NCI-H446 treated with DMSO at 0.1 percent for 48 hours (cell line): ENCODE results near the gene AMPH.
A peak's percentile ranks its signal among the peaks of the same experiment; 100 is the strongest.

Experiments used
- DNase-seq: peaks from one replicate; lab custom pipeline; 2025; lab: John Stamatoyannopoulos, UW

The AMPH gene

DNA sequence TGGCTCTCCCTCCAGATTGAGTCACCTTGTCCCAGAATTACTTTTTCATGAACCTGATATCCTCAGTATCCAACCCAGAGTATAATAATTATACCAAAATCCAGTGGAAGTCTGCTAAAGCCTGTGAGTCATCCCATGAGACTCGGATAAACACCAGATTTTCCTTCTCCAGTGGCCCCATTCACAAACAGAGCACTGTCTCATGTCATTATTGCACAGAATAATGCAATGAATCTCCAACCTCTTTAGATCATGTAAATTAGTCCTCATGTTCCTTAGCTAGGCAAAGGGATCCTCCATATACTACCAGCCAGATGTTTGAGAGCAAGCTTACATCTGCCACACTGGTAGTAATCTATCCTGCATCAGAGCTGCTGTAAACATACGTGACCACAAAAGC lies 89.0 kb downstream of the AMPH start:
- peak; percentile 45 for DNase-seq

DNA sequence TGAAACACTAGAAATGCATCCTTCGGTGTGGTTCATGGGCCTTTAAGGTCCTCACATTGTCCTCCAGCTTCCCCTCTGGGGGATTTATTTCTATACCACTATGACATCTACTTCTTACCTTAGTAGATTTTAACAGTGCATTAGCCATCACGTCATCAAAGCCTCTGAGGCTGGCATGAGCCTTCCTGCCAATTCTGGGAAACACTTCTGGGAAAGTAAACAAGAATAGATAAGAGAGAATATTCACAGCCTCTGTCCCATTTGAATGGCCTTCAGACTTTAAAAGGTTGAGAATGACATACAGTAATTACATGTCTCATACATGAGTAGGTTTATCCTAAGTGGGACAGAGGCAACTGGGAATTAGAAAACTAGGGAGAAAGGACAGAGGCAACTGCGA lies 89.7 kb downstream of the AMPH start:
- DNase-seq: peak; percentile 16

DNA sequence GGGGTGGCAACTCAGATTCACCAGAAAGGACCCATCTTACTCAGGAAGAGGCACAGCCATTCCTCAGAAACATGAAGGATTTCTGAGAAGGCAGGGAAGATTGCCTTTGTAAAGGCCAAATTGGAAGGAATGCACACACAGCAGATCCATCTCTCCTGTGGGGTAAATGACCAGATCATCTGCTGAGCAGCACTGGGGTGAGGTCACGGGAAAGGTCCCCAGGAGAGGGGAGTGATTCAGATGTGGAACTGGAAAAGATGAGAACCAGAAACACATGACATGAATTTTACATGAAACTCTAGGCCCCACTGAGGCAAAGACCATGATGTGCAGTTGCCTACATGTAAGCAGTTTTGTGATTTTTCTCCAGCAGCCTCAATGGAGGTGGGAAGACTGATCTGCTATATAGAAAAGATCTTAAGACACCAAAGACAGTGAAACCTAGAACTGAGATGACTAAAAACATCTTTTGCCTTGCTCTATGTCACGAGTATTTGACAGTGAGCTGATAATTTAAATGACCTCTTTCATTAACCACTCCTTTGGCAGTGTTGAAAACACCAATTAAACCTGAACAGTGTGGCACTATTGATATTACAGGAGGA lies 91.6 kb downstream of the AMPH start:
- no peak for DNase-seq

DNA sequence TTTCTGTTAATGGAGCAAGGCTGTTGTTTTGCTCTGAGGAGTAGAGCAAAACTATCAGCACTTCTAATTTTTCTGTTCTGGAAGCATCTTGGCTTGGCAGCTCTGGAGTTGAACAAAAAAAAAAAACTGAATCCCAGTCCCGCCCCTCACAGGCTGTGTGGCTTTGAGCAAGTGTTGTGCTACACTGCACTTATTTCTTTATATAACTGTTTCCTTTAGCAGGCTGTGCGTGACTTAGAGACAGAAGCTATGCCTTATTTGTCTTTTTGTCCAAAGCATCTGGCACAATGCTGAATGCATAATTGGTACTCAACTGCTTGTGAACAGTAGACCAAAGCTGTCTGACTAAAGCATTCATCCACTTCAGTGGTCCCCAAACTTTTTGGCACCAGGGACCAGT lies 96.1 kb downstream of the AMPH start:
- DNase-seq: peak; percentile 71

DNA sequence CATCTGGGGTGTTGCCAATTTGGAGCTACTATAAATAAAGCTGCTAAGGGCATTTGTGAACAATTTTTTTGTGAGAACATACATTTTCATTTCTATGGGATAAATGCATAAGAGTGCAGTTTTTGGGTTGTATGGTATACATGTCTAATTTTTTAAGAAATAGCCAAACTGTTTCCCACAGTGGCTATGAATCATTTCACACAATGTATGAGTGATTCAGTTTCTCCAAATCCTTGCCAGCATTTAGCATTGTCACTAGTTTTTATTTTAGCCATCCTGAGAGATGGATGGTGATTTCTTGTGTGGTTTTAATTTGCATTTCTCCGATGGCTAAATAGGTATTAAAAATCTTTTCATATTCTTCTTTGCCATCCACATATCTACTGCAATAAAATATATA lies 105.3 kb downstream of the AMPH start:
- DNase-seq: no peak

DNA sequence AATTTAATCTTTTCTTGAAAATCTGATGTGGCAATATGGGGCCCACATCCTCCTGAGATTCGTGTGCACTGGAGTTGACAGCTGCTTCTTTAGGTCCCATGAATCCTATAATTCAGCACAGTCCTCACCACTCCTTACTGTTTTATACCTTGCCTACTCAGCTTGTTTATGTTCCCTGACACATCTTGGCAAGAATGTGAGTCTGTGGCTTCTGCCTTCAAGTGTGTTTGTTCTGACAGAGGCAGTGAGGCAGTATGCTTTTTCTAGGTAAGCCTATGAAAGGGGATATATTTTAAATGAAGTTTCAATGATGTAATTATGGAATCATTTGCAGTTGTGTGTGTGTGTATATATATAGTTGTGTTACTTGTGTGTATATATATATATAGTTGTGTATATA lies 106.4 kb downstream of the AMPH start:
- DNase-seq: no peak

DNA sequence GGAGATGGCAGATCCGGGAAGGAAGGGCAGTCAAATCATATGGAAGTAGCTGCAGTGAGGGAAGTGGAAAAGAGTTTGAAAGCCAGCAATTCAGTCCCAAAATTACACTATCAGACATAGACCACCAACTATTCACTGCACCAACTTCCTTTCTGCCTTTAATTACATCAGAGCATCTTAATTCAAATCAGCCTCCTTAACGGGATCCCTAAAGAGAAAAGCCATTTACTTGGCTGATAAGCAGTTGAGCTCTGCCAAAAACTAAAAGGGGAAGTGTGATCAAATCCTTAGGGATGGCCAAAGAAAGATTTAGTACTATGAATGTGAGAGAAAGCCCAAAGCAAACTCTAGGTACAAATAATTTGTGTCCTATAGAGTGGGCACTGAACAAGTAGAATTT lies 110.4 kb downstream of the AMPH start:
- DNase-seq: no peak

DNA sequence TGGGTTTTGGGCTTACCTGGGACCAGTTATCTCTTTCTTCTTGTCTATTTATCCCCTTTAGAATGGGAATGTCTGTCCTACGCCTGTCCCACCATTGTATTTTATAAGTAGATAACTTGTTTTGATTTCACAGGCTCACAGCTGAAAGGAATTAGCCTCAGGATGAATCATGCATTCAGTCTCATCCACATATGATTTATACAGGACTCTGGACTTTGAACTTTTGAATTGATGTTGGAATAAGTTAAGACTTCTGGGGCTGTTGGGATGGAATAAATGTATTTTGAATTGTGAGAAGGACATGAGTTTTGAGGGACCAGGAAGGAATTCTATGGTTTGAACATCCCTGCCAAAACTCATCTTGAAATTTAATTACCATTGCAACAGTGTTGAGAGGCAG lies 112.6 kb downstream of the AMPH start:
- DNase-seq: no peak

DNA sequence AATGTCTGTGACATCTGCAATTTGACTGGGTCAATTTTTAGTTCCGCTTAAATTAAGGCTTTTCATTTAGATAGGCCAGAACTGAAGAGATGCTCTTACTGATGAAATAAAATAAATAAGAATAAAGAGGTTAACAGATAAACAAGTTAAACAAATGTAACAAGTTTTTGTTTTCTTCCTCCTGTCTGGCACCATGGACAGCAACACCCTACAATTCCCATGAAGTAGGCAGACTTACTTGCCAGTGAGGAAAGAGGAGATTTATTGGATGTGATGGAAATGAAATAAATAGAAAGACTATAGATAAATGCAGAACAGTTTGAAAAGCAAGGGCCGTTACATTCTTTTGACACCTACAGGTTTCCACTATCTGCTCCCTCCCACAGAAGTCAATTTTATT lies 118.5 kb downstream of the AMPH start:
- DNase-seq: no peak

DNA sequence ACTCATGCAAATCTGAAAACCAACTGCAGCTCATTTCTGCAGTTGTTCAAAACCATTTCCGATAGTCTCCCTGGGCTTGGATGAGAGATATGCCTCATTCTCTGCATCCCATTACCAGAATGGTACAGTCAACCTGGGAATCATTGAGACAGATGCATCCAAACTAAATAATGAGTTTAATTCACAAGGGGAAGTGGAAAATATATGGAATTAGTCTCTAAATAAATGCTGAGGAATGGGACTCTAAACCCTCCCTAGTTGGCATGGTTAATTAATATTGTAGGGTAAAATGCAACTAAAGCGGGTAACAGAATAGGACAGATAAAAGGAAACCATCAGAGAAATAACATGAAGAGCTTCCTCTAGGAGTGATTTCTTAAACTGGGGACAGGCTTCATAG lies 118.9 kb downstream of the AMPH start:
- DNase-seq: no peak

DNA sequence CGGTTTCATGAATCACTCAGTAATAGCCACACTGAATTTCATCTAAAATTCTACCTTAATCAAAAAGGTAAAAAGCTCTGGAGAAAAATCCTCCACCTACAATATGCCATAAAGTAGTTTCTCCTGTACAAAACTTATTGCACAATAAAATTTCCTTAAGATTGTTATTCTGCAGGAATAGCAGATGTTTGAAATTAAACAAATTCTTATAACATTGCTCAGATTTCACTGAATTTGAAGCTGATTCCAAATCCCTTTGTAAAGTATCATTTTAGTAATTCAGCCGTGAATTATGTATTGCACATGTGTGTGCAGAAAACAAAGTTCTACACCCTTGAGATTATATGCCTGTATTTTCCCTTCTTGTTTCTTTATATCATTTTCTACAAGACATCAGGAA lies 123.8 kb downstream of the AMPH start:
- no peak for DNase-seq

DNA sequence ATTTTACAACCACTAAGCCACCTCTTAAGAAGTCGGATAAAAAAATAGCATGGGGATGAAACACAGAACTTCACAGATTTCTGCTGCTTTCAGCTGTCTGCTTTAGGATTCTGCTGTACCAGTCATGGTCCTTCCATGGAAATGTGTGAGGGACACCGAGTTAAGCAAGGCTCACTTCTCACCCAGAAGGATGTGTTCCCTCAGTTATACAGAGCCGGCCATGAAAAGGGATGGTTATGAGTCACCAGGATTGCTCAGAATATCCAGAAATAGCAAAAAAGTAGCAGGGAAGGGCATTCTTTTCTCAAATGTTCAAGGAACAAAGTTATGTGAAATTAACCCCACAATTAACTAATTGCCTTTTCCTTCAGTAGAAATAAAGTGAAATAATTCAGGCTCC lies 124.4 kb downstream of the AMPH start:
- no peak for DNase-seq

DNA sequence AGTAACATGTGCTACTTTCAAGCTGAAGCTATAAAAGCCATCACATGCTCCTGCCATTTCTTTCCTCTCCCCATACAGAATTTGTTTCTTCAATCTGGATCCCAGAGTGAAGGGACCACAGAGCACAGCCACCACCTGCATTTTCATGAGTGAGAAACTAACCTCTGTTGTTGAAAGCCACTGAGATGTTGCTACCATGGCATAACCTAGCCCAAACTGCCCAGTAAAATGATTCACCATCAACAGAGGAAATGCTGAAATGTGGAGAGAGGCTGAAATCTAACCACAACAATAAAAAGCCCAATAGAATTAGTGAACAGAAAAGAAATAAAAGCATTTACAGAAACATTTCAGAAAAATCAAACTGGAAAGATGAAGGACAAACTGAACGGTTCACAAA lies 125.2 kb downstream of the AMPH start:
- no peak for DNase-seq

DNA sequence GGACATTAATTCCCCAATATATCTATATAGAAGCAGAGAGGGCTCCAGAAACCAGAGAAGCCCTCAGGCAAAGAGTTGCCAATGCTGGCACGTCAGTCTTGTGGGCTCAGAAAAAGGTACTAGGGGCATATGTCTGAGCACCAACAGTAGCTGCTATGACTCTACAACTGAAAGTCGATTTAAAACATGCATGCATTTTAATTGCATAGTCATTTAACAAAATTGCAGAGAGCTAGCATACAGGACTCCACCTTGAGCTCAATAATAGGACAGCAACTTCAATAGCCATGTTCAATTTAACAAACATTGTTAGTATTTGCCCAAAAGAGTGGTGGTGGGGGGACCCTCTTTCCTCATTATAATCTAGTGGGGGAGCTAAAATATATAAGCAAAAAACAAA lies 126.5 kb downstream of the AMPH start:
- no peak for DNase-seq

DNA sequence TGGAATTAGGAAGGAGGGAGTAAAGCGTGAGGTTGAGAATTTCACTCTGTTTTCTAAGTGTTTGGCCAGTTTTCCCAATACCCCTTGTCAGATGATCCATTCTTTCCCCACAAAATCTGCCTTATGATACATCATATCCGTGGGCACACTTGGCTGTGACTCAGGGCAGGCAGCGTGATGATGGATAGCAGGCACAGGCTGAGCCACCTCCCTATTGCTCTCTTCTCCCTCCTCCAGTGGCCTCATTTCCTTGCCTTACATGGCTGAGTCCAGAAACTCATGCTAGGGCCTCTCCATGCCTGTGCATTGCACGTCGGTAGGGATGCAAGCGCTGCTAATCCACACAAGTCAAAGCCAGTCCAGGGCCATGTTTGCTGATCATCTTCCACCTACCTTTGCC lies 128.3 kb downstream of the AMPH start:
- DNase-seq: no peak

DNA sequence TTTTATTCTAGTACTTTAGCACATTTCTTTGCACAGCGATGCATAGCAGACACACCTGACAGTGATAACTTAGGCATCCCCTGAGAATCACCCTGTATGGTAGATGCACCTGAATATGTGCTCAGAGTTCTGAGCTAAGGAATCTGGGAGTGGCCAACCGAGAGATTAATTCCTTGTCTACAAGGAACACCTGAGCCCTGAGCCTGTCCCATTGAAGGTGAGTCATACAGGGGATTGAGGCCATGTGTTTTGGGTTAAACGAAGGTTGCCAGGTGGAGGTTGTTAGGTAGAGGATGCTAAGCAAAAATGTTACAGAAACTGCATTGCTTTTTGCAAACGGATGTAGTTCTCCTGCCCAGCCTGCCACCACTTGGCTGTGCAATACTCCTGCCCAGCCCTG lies 128.9 kb downstream of the AMPH start:
- DNase-seq: no peak

DNA sequence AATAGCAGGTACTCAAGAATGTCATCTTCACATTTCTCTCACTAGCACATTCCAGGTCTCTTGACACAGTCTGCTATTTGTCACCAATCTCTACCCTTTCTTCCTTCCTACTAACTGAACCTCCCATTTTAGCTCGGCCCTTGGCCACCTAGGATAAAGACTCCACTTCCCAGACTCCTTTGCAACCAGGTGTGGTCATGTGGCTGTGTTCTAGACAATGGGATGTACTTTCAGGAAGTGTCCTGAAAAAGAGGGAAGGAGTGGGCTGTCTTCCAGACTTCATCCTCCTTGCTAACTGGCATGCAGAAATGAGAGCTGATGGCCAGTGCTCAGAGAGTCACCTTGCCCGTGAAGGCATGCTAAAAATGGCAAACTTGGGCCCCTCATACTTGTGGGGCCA lies 139.2 kb downstream of the AMPH start:
- no peak for DNase-seq

DNA sequence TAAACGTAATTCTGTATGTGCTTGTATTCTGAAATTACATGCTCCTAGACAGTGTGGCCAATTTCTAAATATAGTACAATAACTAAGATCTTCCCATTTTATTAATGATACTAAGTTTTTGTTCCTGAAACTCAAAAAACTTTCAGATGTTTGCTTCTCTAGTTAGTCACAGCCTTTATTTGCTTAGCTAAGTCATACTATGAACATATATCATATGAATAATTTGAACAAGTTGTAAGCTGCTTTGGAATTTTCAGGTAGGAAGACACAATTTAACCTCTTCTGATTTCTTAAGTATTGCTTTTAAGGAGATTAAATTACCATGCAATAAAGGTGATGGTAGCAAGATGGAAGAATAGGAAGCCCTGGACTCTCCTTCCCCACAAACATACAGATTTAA lies 148.7 kb downstream of the AMPH start:
- DNase-seq: no peak

DNA sequence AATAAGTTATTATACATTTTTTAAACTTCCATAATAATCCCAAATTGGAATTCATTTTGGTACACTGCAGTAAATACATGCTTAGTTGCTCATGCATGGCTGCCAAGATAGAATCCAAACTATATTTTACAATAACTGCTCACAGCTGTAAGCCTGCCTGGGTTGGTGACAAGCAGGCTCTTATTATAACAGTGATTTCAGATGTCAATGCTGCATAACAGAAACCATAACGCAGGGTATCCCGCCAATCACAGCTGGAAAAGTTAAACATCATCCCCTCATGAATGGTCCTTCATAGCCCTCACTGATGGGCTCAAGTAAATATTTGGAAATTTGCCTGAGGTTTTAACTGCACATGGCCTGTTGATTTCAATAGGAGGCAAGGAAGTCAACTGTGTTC lies 149.8 kb downstream of the AMPH start:
- peak; percentile 9 for DNase-seq

DNA sequence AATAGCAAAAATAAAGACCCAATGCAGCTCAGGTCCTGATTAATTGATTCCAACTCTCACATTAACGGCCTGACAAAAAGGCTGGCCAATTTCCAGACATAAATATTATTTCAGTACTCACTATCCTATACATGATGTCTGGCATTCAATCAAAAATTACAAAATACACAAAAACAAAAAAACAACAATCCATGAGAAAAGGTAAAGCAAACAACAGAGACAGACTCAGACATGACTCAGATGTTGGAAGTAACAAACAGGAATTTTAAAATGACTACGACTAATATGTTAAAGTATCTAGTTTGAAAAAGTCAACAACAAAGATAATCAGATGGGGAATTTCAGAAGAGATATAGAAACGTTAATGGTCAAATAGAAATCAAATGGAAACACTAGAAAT lies 152.8 kb downstream of the AMPH start:
- no peak for DNase-seq

DNA sequence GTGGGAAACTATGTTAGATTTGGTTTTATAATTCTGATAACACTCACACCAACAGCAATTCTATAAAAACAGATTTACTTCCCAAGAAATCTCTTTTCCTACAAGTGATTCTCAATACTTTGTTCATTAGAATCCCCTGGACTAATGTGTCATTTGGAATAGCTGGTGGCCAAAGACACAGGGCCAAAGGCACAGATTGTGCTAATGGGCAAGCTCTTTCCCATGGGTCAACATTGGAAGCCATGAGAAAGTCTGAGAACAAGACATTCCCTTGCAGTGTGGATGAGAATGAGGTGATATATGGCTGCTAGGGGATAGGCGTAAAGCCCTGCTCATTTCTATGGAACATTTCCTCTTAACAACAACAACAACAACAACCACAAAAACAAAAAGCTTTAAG lies 153.8 kb downstream of the AMPH start:
- DNase-seq: no peak

DNA sequence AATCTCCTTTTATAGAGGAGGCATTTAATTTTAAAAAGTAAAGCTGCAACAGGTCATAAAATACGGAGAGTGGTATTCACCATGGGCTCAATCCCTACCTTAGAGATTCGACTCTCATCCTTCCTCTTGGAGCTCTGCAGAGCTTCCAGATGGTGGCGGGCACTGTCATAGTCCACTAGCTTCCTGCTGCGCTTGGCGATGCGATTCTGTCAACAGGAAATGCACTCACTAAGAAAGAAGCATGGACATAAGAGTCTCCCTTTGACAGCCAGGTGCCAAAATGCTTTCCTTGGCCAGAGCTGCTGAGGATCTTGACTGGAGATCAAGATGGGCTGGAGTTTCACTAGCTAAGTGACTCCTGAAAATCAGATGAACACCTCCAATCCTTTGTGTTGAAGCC lies 154.4 kb downstream of the AMPH start:
- DNase-seq: no peak

DNA sequence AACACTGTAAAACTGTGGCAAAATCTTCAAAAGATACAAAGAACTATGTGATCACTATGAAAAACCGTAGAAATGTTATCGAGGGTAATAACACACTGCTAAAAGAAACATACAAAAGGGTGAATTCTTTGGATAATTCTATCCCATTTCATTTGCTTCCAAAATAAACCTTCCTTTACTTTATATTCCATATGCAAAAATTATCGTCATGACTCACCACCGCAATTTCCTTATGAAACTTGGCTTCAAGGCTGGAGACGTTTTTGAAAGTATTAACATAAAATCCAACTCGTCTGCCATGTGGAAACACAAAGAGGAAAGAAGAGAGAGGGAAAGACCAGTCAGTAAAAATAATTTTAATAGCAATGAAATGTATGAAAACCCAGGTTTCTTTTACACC lies 165.2 kb downstream of the AMPH start:
- DNase-seq: no peak

DNA sequence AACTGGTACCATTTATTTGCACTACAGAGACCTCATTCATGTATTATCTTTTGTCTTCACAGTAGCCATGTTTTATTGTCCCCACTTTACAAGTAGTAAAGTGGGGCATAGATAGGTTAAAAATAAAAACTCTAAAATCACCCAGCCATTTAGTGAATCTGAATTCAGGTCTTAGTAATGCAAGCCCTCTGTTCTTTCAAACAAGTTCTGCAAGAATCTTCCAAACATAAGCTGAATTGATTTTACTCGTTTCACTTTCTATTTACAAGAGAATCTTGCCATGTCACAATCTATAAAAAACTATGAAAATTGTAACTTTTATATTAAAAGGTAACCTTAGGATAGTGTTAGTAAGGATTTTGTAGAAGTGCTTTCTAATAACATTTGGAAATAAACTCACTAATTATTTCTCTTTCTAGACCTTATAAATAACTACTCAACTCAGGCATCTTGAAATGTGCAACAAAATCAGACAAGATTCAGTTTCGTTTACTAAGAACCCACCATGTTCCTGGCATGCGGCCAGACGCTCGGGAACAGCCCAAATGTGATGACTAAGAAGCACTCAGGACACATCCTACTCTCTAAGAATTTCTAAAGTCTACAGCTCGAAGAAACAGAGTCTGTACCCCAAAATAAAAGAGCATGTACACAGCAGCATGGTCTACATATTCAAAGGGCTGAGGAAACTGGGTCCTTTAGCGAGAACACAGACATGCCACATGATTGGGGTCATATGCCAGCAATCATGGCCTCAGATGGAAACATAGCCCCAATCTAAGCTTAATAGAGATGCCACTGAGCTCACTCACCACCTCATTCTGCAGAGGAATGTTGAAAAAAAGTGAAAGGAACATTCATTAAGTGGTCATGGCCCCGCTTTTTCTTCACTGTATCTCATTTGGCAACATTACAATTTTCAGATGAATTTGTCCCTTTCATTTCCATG lies 167.6 kb downstream of the AMPH start:
- no peak for DNase-seq
